HG03039 (cell line): ENCODE data around the gene FZR1.

Source experiments
- ATAC-seq: cut with Tn5 transposase; IDR thresholded peaks from one replicate; pipeline ENCODE4 v1.9.1; 2021; ENCODE audit warnings: mild to moderate bottlenecking, moderate library complexity; ENCODE audit not compliant: unreplicated experiment

The FZR1 gene

GRCh38 chr19:3505598-3506383, at the start of gene FZR1:
TSS of gene FZR1 (plus strand) at chr19:3506311. CDS start at chr19:3522990, 16,679 bp downstream.
- peak; percentile 86 for ATAC-seq

GRCh38 chr19:3456925-3457527, 49.1 kb upstream of the FZR1 start:
- ATAC-seq = no peak

GRCh38 chr19:3457528-3458228, 48.4 kb upstream of the FZR1 start:
- no peak for ATAC-seq

- ATAC-seq = no peak
Measured at GRCh38 chr19:3458229-3459088, 47.7 kb upstream of the FZR1 start.

- ATAC-seq = no peak
Measured at GRCh38 chr19:3459089-3459881, 46.8 kb upstream of the FZR1 start.

- ATAC-seq = no peak
Measured at GRCh38 chr19:3459965-3460582, 46.0 kb upstream of the FZR1 start.

- no peak for ATAC-seq
Measured at GRCh38 chr19:3462991-3463713, 43.0 kb upstream of the FZR1 start.

GRCh38 chr19:3463714-3464586, 42.2 kb upstream of the FZR1 start:
- no peak for ATAC-seq

- ATAC-seq = no peak
Measured at GRCh38 chr19:3464587-3465235, 41.4 kb upstream of the FZR1 start.

GRCh38 chr19:3465552-3465951, 40.6 kb upstream of the FZR1 start:
- no peak for ATAC-seq

- ATAC-seq = no peak
Measured at GRCh38 chr19:3466635-3467034, 39.5 kb upstream of the FZR1 start.

GRCh38 chr19:3467437-3468198, 38.5 kb upstream of the FZR1 start:
- ATAC-seq = no peak

GRCh38 chr19:3468211-3468610, 37.9 kb upstream of the FZR1 start:
- ATAC-seq = no peak

GRCh38 chr19:3469638-3470499, 36.2 kb upstream of the FZR1 start:
- ATAC-seq = no peak

GRCh38 chr19:3470500-3471128, 35.5 kb upstream of the FZR1 start:
- ATAC-seq = no peak
